Brain microvascular endothelial cell (primary cell): ENCODE measurements around the gene EZH2.

Experiments used
- DNase-seq: peaks from one replicate; pipeline ENCODE4 v3.0.0-alpha.2; 2020
- H3K27ac ChIP-seq: fragments of 250-450 bp; sonication (Bioruptor Pico); 2 replicates; pipeline ENCODE4 v1.5.1; 2020; ENCODE audit warnings: mild to moderate bottlenecking, moderate library complexity
- H3K27me3 ChIP-seq: fragments of 250-450 bp; sonication (Bioruptor Pico); replicated peaks from 2 replicates; pipeline ENCODE4 v1.5.1; 2020; ENCODE audit warnings: mild to moderate bottlenecking
- H3K36me3 ChIP-seq: fragments of 250-450 bp; sonication (Bioruptor Pico); replicated peaks from 2 replicates; pipeline ENCODE4 v1.5.1; 2020; ENCODE audit warnings: mild to moderate bottlenecking
- H3K4me3 ChIP-seq: 2 replicates; pipeline ENCODE4 v1.5.1; 2011; ENCODE audit warnings: low read depth, mild to moderate bottlenecking, control low read depth, low read length, moderate library complexity
- in situ Hi-C: cut with HindIII; loops from 2 replicates; pipeline ENCODE4 v1.10.0; 2017; ENCODE audit warnings: low sequenced_read_pairs, low pct_ligation_motif_present
- TF ChIP-seq, protein P1 (sequence below): IDR thresholded peaks from 2 replicates; pipeline ENCODE4 v1.5.1; 2011; ENCODE audit warnings: low read depth, mild to moderate bottlenecking, moderate library complexity, low read length, control low read depth, inconsistent platforms; ENCODE audit errors: missing control alignments

Gene EZH2

DNA sequence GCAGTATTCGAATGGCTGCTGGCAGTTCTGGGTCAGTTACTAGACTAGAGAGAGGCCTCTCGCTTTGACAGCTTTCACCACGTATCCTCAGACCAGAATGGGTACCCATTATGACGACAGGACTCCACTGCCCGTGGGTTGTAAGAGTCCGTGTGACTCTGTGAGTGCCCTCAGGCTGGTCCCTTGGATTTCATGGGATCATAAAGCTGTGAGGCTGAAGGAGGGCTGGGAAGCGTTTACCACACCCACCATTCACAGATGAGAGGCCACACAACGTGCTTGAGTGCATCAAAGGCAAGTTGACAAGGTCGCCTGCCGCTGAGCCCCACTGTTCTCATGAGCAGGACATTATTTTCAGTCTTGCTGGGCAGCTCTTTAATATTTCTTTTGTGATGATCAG is 87.2 kb downstream of the EZH2 start:
- TF ChIP-seq, protein P1, sequence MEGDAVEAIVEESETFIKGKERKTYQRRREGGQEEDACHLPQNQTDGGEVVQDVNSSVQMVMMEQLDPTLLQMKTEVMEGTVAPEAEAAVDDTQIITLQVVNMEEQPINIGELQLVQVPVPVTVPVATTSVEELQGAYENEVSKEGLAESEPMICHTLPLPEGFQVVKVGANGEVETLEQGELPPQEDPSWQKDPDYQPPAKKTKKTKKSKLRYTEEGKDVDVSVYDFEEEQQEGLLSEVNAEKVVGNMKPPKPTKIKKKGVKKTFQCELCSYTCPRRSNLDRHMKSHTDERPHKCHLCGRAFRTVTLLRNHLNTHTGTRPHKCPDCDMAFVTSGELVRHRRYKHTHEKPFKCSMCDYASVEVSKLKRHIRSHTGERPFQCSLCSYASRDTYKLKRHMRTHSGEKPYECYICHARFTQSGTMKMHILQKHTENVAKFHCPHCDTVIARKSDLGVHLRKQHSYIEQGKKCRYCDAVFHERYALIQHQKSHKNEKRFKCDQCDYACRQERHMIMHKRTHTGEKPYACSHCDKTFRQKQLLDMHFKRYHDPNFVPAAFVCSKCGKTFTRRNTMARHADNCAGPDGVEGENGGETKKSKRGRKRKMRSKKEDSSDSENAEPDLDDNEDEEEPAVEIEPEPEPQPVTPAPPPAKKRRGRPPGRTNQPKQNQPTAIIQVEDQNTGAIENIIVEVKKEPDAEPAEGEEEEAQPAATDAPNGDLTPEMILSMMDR = no peak
- no peak for DNase-seq
- Histone ChIP-seq H3K27ac (no peak overlapping the region), H3K36me3 (peaks cover 49% of the 10 kb centered on the region), H3K27me3 (no peaks in the 10 kb centered on the region), H3K4me3 (no peak overlapping the region)
- in situ Hi-C loops = no loop called here

DNA sequence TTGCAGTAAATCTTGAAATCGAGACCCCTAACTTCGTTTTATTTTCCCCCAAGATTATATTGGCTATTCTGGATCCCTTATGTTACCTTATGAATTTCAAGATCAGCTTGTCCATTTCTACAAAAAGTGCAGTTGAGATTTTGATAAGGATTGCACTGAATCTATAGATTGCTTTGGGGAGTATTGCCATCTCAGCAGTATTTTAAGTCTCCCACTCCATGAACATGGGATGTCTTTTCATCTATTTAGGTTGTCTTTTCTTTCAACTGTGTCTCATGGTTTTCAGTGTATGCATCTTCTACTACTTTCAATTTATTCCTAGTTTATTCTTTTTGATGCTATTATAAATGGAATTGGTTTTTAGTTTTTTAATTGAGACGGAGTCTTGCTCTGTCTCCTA is 89.6 kb downstream of the EZH2 start:
- Histone ChIP-seq H3K27ac (no peak overlapping the region), H3K27me3 (no peaks in the 10 kb centered on the region), H3K4me3 (no peak overlapping the region), H3K36me3 (peaks cover 48% of the 10 kb centered on the region)
- TF ChIP-seq, protein P1 = no peak
- DNase-seq = no peak
- in situ Hi-C loops = no loop called here

DNA sequence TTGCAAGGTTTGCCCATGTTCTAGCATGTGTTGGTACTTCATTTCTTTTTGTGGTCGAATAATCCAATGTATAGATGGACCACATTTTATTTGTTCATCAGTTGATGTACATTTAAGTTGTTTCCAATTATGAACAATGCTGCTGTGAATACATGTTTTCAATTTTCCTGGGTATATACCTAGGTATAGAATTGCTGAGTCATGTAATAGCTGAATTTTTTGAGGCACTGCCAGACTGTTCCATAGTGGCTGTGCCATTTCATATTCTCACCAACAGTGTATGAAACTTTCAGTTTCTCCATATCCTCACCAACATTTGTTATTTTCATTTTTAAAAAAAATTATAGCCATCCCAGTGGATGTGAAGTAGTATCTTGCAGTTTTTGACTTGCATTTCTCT is 90.5 kb downstream of the EZH2 start:
- Histone ChIP-seq H3K36me3 (peaks cover 46% of the 10 kb centered on the region), H3K27me3 (no peaks in the 10 kb centered on the region), H3K4me3 (no peak overlapping the region), H3K27ac (no peak overlapping the region)
- no peak for DNase-seq
- TF ChIP-seq, protein P1 = no peak
- in situ Hi-C loops = no loop called here

DNA sequence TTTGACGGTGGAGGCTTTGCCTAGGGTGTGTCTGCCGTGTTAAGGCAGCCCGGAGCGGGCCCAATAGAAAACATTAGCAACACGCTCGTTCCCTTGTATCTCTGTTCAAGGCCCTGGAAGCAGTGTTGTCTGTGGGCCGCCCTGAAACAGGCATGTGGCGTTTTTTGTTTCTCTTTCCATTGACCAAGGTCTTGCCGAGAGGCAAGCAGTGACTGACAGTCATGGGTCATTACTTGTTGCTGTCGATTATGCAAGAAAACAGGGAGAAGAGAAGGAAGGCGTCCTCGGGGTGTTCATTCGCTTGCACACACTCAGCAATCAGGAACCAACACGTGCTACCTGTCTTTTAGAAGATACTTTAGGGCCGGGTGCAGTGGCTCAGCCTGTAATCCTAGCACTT is 92.5 kb downstream of the EZH2 start:
- in situ Hi-C loops = no loop called here
- TF ChIP-seq, protein P1 = no peak
- peaks cover 59% of the 10 kb centered on the region for H3K36me3 ChIP-seq

DNA sequence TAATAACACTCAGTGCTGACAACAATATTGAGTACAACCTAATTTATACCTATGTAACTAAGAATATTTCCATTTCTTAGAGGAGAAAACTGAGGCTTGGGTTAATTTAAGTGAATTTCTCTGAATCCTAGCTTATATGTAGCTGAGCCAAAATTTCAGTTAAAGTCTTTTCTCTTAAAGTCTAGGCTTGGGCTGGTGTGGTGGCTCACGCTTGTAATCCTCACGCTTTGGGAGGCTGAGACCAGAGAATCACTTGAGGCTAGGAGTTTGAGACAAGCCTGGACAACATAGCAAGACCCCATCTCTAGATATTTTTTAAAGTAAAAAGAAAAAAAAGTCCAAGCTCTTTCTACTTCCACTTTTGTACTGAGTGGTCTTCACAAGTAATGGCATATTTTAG is 93.2 kb downstream of the EZH2 start:
- Histone ChIP-seq H3K27me3 (no peaks in the 10 kb centered on the region), H3K27ac (no peak overlapping the region), H3K36me3 (peaks cover 63% of the 10 kb centered on the region), H3K4me3 (no peak overlapping the region)
- in situ Hi-C loops = no loop called here
- TF ChIP-seq, protein P1 = no peak
- no peak for DNase-seq

More for the DNA sequence above, 92.5 kb downstream of the EZH2 start:
- Histone ChIP-seq H3K4me3 (no peak overlapping the region), H3K27ac (no peak overlapping the region), H3K27me3 (no peaks in the 10 kb centered on the region)
- no peak for DNase-seq

- H3K27ac ChIP-seq = no peak overlapping the region
- peaks cover 61% of the 10 kb centered on the region for H3K36me3 ChIP-seq
- H3K27me3 ChIP-seq = no peaks in the 10 kb centered on the region
- no peak overlapping the region for H3K4me3 ChIP-seq
- no peak for DNase-seq
- TF ChIP-seq, protein P1 = no peak
- in situ Hi-C loops = no loop called here
Observed at GRCh38 chr7:148790131-148790726, 93.9 kb downstream of the EZH2 start.
